Natural killer cell (primary cell): Measurements from ENCODE around the gene MKS1. TPM values are rescaled to one million over a fixed set of nuclear protein-coding genes. Genes with fewer than 3 reads are reported as not detected.

ENCODE experiments used
- ATAC-seq, 3 donors: fragments of 150-1000 bp in 2 of 3; fragments of 200-7000 bp in 1 of 3; cut with Tn5 transposase; 1 replicate in 1 of 3; 2 replicates in 2 of 3; pipeline ENCODE4 v1.10.0; 2021; ENCODE audit warnings: mild to moderate bottlenecking in 2 of 3, moderate library complexity in 2 of 3
- DNase-seq, 2 donors: peaks; one replicate each; pipeline versions ENCODE4 v3.0.0 to v3.0.0-alpha.2; 2013 to 2021; ENCODE audit warnings: mixed read lengths in 1 of 2
- H3K27ac ChIP-seq: one replicate; pipeline ENCODE4 v1.5.1; 2013; ENCODE audit warnings: mild to moderate bottlenecking, low read length
- H3K27me3 ChIP-seq: one replicate; pipeline ENCODE4 v1.6.1; 2013; ENCODE audit warnings: low read length; ENCODE audit not compliant: control insufficient read depth, insufficient read depth
- H3K36me3 ChIP-seq: one replicate; pipeline ENCODE4 v1.6.1; 2013; ENCODE audit warnings: low read length; ENCODE audit not compliant: control insufficient read depth, insufficient read depth
- H3K4me1 ChIP-seq: one replicate; pipeline ENCODE4 v1.6.1; 2013; ENCODE audit warnings: low read length; ENCODE audit not compliant: control insufficient read depth, insufficient read depth
- H3K4me3 ChIP-seq: one replicate; pipeline ENCODE4 v1.5.1; 2013; ENCODE audit warnings: low read length
- H3K9me3 ChIP-seq: one replicate; pipeline ENCODE4 v1.6.1; 2013; ENCODE audit warnings: low read length; ENCODE audit not compliant: control insufficient read depth, insufficient read depth
- H3K27ac Mint-ChIP-seq, 2 donors: one replicate each; pipeline ENCODE4 v1.8.0; 2022; ENCODE audit warnings: mild to moderate bottlenecking in 2 of 2, mixed read lengths in 2 of 2, moderate library complexity in 1 of 2
- H3K27me3 Mint-ChIP-seq, 2 donors: one replicate each; pipeline ENCODE4 v1.8.0; 2022; ENCODE audit warnings: low read depth in 2 of 2, mixed read lengths in 2 of 2
- H3K36me3 Mint-ChIP-seq: one replicate; pipeline ENCODE4 v1.8.0; 2022; ENCODE audit warnings: mixed read lengths
- H3K4me1 Mint-ChIP-seq, 2 donors: one replicate each; pipeline ENCODE4 v1.8.0; 2022; ENCODE audit warnings: mixed read lengths in 2 of 2
- H3K4me3 Mint-ChIP-seq: one replicate; pipeline ENCODE4 v1.8.0; 2022; ENCODE audit warnings: mild to moderate bottlenecking, moderate library complexity, mixed read lengths
- H3K9me3 Mint-ChIP-seq, 2 donors: one replicate each; pipeline ENCODE4 v1.8.0; 2022; ENCODE audit warnings: mixed read lengths in 2 of 2
- WGBS: methylation state at CpG from one replicate; pipeline ENCODE4 v1.1.7; 2013; ENCODE audit warnings: missing lambda C conversion rate; ENCODE audit not compliant: insufficient coverage; 5-methylcytosine and 5-hydroxymethylcytosine counted together
- intact Hi-C: fragments of 100-400 bp; cut with micrococcal nuclease; formaldehyde crosslinking; loops from one replicate; pipeline ENCODE4 v1.14.2; 2022
- total RNA-seq, 4 donors: library from RNA; stranded (reverse); fragments of 120-200 nt in 1 of 4; gene quantifications; one replicate each; pipeline versions ENCODE4 v1.2.3 to v1.2.4, GENCODE V29; 2013 to 2022
- TF ChIP-seq, protein P1 (sequence below): fragments of 200-600 bp; IDR thresholded peaks from one replicate; pipeline ENCODE4 v1.8.0; 2022; ENCODE audit warnings: antibody characterized with exemption

The MKS1 gene
- total RNA-seq, 3 donors from 2014 or later (not counting 1 experiment from before 2014, with no cell fraction given): 4.5 to 10.7 (median 8.5) TPM

DNA sequence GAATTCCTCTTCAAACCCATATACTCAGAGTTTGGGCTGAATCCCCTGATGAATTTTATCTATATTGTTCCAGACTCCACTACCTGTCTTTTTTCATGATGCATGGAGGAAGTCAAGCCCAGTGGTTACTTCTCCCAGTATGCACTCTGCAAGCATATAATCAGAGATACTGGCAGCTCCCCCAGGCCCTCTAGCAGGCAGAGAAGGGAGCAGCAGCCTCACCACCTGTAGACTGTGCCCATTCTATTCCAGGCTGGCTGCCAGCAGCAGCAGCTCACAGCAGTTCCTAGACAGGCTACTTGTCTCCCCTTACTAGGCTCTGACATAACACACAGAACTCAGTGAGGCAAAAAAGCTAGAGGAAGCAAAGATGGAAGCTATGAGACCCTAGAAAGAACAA lies 3.4 kb downstream of the MKS1 start:
- Mint-ChIP-seq H3K27ac (no peak overlapping the region), H3K4me1 (peaks cover 18% of the 10 kb centered on the region in 2 donors)
- intact Hi-C loops: no loop called here

DNA sequence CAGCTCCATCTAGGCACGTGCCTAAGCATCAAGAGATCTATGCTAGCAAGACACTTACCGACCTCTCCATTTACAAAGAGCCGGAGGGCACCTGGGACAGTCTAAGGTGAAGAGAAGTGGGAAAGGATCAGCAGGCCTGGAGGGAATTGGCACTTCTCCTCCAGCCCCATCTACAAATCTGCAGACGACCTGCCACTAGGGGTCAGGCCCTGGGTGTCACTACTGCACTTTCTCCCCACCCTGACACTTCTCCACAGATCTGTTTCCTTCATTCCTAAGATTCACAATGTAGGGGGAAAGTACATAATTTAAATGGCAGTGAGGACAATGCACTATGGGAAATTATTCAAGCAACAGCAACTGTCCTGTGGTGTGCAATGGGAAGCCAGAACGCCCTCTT lies 8.1 kb downstream of the MKS1 start:
- no peak for ATAC-seq
- Histone ChIP-seq H3K27ac (no peak overlapping the region), H3K27me3 (no peaks in the 10 kb centered on the region), H3K4me3 (no peak overlapping the region), H3K4me1 (no peaks in the 10 kb centered on the region), H3K36me3 (peaks cover 31% of the 10 kb centered on the region), H3K9me3 (no peaks in the 10 kb centered on the region)
- intact Hi-C loops: no loop called here
- H3K27ac Mint-ChIP-seq: no peak overlapping the region
- no peaks in the 10 kb centered on the region for H3K4me1 Mint-ChIP-seq
- TF ChIP-seq, protein P1, sequence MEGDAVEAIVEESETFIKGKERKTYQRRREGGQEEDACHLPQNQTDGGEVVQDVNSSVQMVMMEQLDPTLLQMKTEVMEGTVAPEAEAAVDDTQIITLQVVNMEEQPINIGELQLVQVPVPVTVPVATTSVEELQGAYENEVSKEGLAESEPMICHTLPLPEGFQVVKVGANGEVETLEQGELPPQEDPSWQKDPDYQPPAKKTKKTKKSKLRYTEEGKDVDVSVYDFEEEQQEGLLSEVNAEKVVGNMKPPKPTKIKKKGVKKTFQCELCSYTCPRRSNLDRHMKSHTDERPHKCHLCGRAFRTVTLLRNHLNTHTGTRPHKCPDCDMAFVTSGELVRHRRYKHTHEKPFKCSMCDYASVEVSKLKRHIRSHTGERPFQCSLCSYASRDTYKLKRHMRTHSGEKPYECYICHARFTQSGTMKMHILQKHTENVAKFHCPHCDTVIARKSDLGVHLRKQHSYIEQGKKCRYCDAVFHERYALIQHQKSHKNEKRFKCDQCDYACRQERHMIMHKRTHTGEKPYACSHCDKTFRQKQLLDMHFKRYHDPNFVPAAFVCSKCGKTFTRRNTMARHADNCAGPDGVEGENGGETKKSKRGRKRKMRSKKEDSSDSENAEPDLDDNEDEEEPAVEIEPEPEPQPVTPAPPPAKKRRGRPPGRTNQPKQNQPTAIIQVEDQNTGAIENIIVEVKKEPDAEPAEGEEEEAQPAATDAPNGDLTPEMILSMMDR: no peak
- no peak overlapping the region for H3K4me3 Mint-ChIP-seq
- no peaks in the 10 kb centered on the region for H3K9me3 Mint-ChIP-seq
- peaks cover 8% of the 10 kb centered on the region for H3K36me3 Mint-ChIP-seq
- no peak for DNase-seq
- 85% methylated on average over 3 of the region's 5 CpGs for WGBS
- H3K27me3 Mint-ChIP-seq: no peaks in the 10 kb centered on the region

More for the DNA sequence above, 3.4 kb downstream of the MKS1 start:
- no peaks in the 10 kb centered on the region for H3K9me3 ChIP-seq
- DNase-seq: no peak
- H3K27me3 ChIP-seq: no peaks in the 10 kb centered on the region
- Mint-ChIP-seq H3K9me3 (no peaks in the 10 kb centered on the region), H3K27me3 (no peaks in the 10 kb centered on the region), H3K4me3 (no peak overlapping the region), H3K36me3 (no peaks in the 10 kb centered on the region)
- no peak overlapping the region for H3K27ac ChIP-seq
- peaks cover 19% of the 10 kb centered on the region for H3K36me3 ChIP-seq
- no peak overlapping the region for H3K4me3 ChIP-seq
- peaks cover 14% of the 10 kb centered on the region for H3K4me1 ChIP-seq
- TF ChIP-seq, protein P1: no peak
- ATAC-seq: no peak

DNA sequence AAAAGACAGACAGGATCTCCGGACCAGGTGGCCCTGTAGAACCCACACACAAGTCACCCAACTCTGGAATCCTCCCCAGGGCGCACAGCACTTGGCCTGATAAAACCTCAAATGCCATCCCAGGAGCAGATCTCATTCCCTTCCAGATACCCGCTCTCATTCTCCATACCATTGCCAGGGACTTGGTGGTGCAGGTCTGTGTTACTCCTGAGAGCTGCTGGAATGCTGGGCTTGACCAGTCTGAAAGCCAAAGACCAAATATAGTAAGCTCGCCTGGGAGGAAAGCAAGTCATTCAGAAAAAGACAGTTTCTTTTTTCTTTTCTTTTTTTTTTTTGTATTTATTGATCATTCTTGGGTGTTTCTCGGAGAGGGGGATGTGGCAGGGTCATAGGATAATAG lies 10.7 kb downstream of the MKS1 start:
- Mint-ChIP-seq H3K4me1 (no peaks in the 10 kb centered on the region), H3K27me3 (no peaks in the 10 kb centered on the region), H3K27ac (no peak overlapping the region), H3K36me3 (peaks cover 8% of the 10 kb centered on the region), H3K4me3 (no peak overlapping the region), H3K9me3 (no peaks in the 10 kb centered on the region)
- WGBS: 96% methylated on average over 3 of the region's 5 CpGs
- TF ChIP-seq, protein P1: no peak
- no peak overlapping the region for H3K27ac ChIP-seq
- H3K4me3 ChIP-seq: no peak overlapping the region
- H3K4me1 ChIP-seq: no peaks in the 10 kb centered on the region
- DNase-seq: no peak
- no peaks in the 10 kb centered on the region for H3K27me3 ChIP-seq
- ATAC-seq: no peak
- H3K36me3 ChIP-seq: peaks cover 25% of the 10 kb centered on the region
- intact Hi-C loops: no loop called here
- H3K9me3 ChIP-seq: no peaks in the 10 kb centered on the region

DNA sequence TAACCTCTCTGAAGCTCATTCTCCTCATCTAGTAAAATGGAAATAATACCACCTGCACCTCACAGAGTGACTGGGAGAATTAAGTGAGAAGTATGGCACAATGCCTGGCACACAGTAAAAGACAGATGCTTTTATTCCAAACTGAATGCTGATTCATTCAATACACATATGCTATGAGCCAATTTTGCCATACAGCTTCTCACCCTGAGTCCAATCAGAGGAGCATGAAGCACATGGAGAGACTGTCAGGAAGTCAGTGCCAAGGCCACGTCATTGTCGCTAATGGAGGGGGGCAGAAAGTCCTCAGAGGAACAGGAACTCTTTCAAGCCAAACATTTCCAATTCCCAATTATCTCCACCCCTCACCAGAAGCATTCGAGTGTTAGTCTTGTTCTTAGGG lies 11.6 kb downstream of the MKS1 start:
- Histone ChIP-seq H3K4me3 (no peak overlapping the region), H3K4me1 (no peaks in the 10 kb centered on the region), H3K27me3 (no peaks in the 10 kb centered on the region), H3K27ac (no peak overlapping the region), H3K36me3 (peaks cover 19% of the 10 kb centered on the region), H3K9me3 (no peaks in the 10 kb centered on the region)
- ATAC-seq: no peak
- Mint-ChIP-seq H3K36me3 (peaks cover 8% of the 10 kb centered on the region), H3K9me3 (no peaks in the 10 kb centered on the region), H3K27ac (no peak overlapping the region), H3K27me3 (no peaks in the 10 kb centered on the region), H3K4me3 (no peak overlapping the region), H3K4me1 (no peaks in the 10 kb centered on the region)
- intact Hi-C loops: no loop called here
- DNase-seq: no peak
- 100% methylated on average over 3 of the region's 3 CpGs for WGBS
- TF ChIP-seq, protein P1: no peak
